HG03095 (cell line): ENCODE results near the gene PDE12.
A peak's percentile ranks its signal among the peaks of the same experiment; 100 is the strongest.

Experiments
- ATAC-seq: cut with Tn5 transposase; IDR thresholded peaks from one replicate; pipeline ENCODE4 v1.9.1; 2021; ENCODE audit warnings: moderate library complexity; ENCODE audit not compliant: unreplicated experiment

The PDE12 gene, protein sequence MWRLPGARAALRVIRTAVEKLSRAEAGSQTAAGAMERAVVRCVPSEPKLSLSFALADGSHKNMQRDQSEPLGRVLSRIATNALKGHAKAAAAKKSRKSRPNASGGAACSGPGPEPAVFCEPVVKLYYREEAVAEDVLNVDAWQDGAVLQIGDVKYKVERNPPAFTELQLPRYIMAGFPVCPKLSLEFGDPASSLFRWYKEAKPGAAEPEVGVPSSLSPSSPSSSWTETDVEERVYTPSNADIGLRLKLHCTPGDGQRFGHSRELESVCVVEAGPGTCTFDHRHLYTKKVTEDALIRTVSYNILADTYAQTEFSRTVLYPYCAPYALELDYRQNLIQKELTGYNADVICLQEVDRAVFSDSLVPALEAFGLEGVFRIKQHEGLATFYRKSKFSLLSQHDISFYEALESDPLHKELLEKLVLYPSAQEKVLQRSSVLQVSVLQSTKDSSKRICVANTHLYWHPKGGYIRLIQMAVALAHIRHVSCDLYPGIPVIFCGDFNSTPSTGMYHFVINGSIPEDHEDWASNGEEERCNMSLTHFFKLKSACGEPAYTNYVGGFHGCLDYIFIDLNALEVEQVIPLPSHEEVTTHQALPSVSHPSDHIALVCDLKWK

DNA sequence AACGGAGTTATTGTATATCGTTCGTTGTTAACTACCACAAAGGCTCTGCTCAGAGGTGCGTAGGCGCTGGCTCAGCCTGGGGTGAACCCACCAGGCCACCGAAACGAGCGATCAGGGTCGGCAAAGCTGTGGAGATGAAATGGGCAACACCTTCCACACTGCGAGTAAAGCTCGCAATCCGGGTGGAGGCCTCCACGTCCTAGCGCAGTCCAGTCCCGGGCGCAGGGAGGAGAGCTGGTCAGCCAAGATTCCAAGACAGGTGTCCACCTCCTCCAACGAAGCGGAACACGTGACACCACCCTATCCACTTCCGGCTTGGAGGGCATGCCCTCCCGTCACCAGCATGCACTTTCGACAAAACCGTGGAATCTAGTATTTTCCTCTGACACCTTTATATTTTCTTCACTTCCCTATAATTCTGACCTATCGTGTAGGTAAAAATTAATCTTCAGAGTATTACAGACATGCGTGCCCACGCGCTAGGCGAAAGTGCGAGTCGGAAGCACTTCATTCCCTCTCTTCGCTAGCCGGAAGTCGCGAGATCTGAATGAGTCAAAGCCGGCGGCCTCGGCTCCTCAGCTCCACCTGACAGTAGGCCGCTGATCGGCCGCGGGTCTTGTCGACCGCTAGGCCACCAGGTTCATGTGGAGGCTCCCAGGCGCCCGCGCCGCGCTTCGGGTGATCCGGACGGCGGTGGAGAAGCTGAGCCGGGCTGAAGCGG, at the start of gene PDE12:
Gene PDE12, plus strand, starts transcription at position 537 of the 721 bp plus-strand sequence. Its CDS starts 106 bp downstream, at position 643.
- ATAC-seq: peak; percentile 82

- ATAC-seq: no peak
These were observed 43.9 kb upstream of the PDE12 start for GRCh38 chr3:57512166-57512565.

DNA sequence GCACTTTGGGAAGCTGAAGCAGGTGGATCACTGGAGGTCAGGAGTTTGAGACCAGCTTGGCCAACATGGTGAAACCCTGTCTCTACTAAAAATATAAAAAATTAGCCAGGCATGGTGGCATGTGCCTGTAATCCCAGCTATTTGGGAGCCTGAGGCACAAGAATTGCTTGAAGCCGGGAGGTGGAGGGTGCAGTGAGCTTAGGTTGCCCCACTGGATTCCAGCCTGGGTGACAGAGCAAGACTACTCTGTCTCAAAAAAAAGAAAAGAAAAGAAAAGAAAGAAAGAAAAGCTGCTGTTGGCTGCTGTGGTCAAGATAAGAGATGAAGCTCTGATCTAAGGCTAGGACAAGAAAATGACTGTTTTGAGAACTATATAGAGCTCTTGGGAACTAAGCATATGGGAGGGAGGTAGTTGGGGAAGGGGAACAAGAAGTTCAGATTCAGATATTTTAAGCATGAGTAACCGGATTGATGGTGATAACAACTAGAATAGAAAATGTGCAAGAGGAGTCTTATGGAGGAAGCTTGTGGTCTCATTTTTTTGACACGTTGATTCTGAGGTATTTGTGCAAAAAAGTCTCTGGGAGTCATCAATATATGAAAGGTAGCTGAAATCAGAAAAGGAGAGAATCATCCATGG, 37.7 kb upstream of the PDE12 start:
- no peak for ATAC-seq

DNA sequence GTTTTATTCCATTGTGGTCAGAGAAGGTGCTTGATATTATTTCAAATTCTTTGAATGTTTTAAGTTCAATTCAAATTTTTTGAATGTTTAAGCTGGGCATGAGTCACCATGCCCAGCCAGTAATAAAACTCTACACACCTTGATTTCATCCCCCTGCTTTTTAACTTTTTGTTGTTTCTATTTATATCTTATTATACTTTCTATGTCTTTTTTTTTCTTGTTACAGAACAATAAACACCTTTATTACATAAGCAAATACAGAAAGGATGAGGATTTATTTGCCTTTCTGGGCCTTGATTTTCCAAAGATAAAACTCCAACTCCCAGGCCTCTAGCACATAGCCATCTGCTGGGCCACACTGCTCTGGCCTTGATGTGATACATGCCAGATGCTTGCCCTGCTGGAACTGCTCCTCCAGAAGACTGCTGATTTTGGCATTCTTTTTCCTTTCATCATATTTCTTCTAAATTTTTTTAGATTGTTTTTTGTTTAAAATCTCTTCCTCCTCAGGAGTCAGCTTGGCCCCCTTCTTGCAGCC, 25.9 kb upstream of the PDE12 start:
- no peak for ATAC-seq

DNA sequence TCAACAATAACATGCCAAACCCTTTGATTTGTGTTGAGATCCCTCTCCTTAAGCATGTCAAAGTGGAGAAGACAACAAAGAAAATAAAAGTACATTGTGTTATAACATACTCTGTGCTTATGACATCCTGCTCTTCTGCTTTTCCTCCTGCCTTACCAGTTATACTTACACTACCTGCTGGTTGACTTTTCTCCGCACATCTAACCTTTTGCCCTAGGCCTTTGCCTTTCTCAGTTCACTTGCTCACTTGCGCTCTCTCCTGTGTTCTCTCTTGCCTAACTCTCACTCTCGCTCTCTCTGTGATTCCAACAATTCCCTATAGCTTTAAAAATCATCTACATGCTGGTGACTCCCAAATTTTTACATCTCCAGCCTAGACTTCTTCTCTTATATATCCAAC, 17.6 kb upstream of the PDE12 start:
- ATAC-seq: no peak

GRCh38 chr3:57544181-57545125, 11.6 kb upstream of the PDE12 start, which contains the start of gene DNAH12:
TSS of gene DNAH12 (minus strand) at chr3:57544344. CDS start at chr3:57542870, 1,474 bp downstream.
- ATAC-seq: no peak

DNA sequence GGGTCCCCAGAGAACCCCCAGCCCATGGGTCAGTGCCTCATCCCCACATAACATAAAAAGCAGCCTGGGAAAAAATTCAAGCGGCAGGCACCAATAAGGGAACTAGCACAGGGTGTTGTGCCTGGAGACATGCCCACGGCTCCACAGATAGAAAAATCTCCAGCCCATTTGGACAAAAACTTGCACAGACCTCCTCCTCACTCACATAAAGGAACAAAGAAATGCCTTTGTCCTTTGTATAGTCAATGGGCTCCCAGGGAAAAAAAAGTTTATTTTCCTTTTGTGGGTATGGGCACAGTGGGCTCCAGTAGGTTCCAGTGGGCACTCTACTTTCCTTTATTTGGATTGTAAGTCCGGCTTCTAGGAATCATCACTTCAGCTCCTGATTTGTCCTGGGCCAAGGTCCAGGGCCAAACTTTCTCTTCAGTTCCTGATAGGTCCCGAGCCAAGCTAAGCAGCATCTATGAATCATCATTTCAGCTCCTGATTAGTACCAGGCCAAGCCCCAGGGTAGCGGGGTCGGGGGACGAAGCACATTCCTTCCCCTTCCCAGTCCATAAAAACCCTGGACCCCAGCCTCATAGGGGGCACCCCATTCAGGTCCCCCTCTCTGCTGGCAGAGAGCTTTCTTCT, 10.3 kb upstream of the PDE12 start:
- no peak for ATAC-seq

DNA sequence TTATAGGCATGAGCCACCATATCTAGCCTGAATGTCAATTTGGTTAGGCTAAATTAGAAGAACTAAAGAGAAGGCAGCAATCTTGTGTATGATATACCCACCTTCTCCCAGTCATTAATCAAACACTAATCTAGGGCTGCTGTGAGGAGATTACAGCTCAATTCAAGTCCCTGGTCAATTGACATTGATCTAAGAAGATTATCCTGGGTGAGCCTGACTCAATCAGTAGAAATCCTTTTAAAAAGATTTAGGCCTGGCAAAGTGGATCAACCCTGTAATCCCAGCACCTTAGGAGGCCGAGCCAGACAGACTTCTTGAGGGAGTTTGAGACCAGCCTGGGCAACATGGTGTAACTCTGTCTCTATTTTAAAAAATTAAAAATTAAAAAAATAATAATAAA, 9.5 kb upstream of the PDE12 start:
- ATAC-seq: no peak

DNA sequence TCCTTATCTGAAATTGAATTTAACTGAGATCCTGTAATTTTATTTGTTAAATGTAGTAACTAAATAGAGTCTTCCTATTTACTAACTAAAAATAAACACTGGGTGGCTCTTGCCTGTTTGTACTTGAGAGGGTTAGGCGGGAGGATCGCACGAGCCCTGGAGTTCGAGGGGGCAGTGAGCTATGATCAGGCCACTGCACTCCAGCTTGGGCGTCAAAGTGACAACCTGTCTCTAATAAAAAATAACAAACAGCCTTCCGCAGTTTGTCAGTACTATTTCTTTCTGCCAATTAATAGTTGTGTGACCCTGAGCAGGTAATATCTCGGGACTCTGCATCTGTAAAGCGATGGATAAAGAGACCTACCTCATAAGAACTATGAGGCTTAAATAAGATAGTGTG, 768 bp upstream of the PDE12 start:
- ATAC-seq: peak; percentile 3

GRCh38 chr3:57556459-57557084, 498 bp downstream of the PDE12 start:
- peak; percentile 15 for ATAC-seq

GRCh38 chr3:57557085-57557537, 1.0 kb downstream of the PDE12 start:
- ATAC-seq: no peak

GRCh38 chr3:57559526-57559925, 3.5 kb downstream of the PDE12 start:
- ATAC-seq: no peak

- ATAC-seq: no peak
These were observed 13.9 kb downstream of the PDE12 start for GRCh38 chr3:57569859-57570450.

- ATAC-seq: no peak
These were observed 14.8 kb downstream of the PDE12 start for GRCh38 chr3:57570878-57571277.

DNA sequence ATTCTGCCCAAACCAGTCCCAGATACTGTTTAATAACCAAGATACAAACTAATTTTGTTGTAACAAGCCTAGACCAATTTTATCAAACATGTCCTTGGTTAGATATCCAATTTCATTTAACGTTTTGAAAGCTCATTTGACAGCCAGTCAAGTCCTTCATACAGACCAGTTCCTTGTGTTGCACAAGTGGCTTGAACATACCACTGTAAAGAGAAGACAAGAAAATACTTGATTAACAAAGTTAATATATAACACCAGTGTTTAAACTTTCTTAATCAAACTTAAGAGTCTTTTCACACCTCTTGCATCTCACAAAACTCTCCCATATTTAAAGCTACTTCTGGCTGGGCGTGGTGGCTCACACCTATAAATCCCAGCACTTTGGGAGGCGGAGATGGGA, 16.0 kb downstream of the PDE12 start:
- ATAC-seq: no peak

GRCh38 chr3:57575966-57576626, 20.0 kb downstream of the PDE12 start:
- ATAC-seq: no peak

- ATAC-seq: no peak
These were observed 21.7 kb downstream of the PDE12 start for GRCh38 chr3:57577801-57578200.
